KOPT-K1 (cell line): ENCODE measurements around the gene GLDN.

ENCODE experiments used
- H3K27ac ChIP-seq: fragments of 200-600 bp; sonication (generic); 2 replicates; pipeline ENCODE4 v1.5.1; 2016; ENCODE audit warnings: antibody characterized with exemption, mild to moderate bottlenecking, low read depth, low read length; ENCODE audit not compliant: poor library complexity, severe bottlenecking
- H3K36me3 ChIP-seq: fragments of 200-600 bp; sonication (generic); 2 replicates; pipeline ENCODE4 v1.5.1; 2017; ENCODE audit warnings: antibody characterized with exemption, mild to moderate bottlenecking, low read length, moderate library complexity; ENCODE audit not compliant: insufficient read depth
- H3K9me3 ChIP-seq: fragments of 200-600 bp; sonication (generic); 2 replicates; pipeline ENCODE4 v1.5.1; 2017; ENCODE audit warnings: antibody characterized with exemption, low read length, mild to moderate bottlenecking; ENCODE audit not compliant: insufficient read depth, poor library complexity, severe bottlenecking

GLDN gene

DNA sequence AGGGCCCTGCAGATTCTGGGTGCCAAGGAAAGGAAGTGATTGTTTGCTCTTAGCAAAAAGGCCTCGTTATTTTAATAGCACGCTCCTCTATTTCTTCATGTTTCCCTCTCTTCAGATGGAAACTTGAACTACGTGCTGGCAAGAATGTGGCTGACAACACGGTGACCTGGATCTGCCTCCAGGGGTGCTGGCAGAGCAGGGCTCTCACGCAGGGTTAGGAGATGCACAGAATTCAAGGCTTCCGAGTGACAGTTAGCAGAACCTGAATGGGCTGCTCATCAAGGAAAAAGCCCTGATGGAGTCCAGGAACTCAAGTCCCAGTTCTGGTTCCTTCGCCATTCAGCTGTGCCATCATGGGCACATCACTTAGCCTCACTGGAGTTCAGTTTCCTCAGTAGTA lies 25.7 kb upstream of the GLDN start:
- H3K9me3 ChIP-seq: no peaks in the 10 kb centered on the region
- no peaks in the 10 kb centered on the region for H3K36me3 ChIP-seq
- no peak overlapping the region for H3K27ac ChIP-seq

DNA sequence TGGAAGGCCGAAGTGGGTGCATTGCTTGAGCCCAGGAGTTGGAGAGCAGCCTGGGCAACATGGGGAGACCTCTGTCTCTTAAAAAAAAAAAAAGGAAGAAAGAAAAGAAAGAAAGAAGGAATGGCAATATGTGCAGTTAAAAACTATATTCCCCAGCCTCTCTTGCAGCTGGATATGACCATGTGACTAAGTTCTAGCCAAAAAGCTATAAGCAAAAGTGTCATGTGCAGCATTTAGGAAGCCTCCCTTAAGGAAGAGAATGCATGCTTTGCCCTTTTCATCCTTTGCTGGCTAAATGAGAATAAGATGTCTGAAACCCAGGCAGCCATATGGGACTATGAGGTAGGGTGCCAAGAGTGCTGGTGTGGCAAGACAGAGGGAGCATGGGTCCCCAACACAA lies 24.8 kb upstream of the GLDN start:
- no peaks in the 10 kb centered on the region for H3K36me3 ChIP-seq
- H3K9me3 ChIP-seq: no peaks in the 10 kb centered on the region
- H3K27ac ChIP-seq: no peak overlapping the region

DNA sequence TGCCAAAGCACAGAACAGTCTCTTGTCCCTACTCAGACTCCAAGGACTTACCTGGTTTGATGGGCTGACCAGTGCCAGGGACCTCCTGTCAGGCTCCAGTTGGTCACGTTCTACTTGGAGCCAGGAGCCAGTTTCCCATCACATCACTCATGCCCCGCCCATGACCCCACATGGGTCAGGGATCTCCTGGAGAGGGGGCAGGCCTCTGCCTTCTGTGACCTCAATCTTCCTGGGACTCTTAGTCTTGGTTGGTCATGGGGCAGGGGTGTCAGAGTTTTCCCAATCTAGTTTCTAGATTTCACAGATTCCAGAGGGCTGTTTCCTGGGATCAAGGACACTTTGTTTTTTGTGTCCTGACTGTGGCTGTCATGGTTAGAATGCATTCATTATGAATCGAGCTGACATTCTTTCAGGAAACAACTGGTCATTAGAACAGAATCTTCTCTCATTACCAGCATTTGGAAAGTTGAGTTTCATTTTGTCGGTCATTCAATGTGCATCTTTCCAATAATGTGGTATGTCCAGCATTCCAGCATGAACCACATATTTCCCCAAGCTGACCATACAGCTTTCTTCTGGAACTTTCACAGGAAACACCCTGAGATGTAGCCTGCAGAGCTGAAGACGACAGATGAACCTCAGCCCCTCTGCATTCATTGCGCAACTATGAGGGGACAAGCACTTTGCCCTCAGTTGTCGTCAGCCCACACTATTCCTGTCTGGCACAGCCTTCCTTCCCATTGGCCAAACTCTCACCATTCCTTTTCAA lies 22.9 kb upstream of the GLDN start:
- H3K36me3 ChIP-seq: no peaks in the 10 kb centered on the region
- no peaks in the 10 kb centered on the region for H3K9me3 ChIP-seq
- no peak overlapping the region for H3K27ac ChIP-seq

DNA sequence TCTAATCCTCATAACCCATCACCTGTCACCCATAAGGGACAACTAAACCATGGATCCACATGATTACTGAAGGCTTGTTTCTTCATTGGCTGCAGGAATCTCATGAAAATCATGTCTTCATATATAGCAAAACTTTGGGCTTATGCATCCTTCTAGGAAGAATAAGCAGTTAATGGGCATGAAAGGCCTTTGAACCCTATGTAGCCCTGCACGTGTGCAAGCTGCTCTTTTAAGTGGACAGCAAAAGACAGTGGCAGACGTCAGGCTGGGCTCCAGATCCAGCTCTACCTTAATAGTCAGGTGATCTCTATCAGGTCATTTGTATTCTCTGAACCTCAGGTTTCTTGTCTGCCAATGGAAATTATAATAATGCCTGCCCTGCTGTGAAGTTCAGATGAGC lies 21.9 kb upstream of the GLDN start:
- Histone ChIP-seq H3K9me3 (no peaks in the 10 kb centered on the region), H3K36me3 (no peaks in the 10 kb centered on the region), H3K27ac (no peak overlapping the region)

DNA sequence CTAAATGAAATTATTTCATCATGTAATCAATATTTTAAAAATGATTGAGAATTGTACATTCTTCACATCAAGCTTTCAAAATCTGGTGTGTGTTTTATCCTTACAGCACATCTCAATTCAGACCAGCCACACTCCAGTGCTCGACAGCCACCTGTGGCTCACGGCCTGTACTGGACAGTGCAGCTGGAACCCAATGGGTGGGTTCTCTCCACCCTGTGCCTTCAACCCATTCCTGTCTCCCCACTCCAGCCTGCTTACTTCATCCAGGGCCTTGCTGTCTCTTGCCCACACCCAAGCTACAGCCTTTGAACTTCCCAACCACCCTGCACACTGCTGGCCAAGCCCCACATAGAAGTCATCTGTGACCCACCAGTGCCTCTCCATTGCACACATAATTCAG lies 20.6 kb upstream of the GLDN start:
- no peaks in the 10 kb centered on the region for H3K36me3 ChIP-seq
- no peak overlapping the region for H3K27ac ChIP-seq
- H3K9me3 ChIP-seq: no peaks in the 10 kb centered on the region

DNA sequence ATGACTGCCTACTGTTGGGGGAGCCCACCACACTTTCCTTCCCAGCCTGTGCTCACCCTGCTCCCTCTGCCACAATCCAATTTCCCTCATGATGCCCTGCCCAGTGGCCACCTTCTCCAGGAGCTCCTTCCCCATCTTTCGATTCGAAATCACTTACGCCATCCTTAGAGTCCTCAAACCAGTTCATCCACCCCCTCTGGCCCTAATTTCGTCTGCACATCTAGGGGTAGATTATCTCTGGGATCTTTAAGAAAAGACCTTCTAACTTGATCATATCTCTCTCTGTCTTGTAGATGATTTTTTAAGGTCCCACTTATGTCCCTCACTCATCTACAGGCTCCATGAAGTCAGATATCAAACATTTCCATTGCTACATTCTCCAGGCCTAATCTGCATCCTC lies 20.1 kb upstream of the GLDN start:
- Histone ChIP-seq H3K27ac (no peak overlapping the region), H3K9me3 (no peaks in the 10 kb centered on the region), H3K36me3 (no peaks in the 10 kb centered on the region)

DNA sequence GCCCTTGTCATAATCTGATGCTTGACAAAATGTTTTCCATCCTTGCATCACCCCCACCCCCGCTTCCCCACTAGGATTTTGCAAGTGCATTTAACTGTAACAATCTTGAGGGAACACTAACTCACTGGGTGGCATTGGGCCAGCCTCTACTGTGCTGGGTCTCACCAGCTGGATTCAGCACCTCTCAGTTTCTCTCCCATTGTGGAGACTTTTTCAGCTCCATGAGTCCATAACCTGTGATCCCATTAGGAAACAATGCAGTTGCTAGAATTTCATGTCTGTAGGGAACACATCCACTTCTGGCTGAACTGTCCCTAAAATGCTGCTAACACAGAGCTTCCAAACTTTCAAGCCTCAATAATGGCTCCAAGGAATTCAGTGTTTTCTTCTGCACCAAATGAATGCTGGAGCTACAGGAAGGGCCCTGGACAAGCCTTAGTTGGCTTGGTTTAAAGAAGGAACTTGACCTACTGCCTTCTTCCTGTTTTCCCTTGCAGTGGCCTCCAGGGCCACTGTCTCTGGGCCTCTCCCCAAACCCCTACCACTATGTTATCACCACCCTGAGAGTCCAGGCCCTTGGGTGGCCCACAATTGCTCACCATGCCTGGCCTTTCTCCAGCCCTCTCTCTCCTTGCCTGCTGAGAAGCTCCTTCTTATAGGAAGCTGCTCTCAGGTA lies 18.7 kb upstream of the GLDN start:
- Histone ChIP-seq H3K27ac (no peak overlapping the region), H3K36me3 (no peaks in the 10 kb centered on the region), H3K9me3 (no peaks in the 10 kb centered on the region)

DNA sequence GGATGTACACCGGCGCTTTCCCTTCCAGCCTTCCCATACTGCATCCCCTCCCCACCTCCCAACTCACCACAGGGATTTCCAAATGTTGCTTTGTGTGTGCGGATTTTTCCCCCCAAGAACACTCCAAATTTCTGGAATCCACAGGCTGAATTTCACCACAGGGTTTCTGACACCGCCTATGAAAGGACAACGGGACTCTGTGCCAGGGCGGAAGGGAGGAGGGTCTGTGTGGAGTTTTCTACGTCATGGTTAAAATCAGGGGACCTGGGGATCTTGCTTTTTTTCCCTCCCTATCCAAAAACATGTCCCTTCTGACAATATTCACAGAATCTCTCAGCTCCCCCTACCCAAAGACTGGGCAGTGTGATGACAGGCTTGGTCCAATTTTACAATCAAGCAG lies 17.7 kb upstream of the GLDN start:
- Histone ChIP-seq H3K36me3 (no peaks in the 10 kb centered on the region), H3K9me3 (no peaks in the 10 kb centered on the region), H3K27ac (no peak overlapping the region)

DNA sequence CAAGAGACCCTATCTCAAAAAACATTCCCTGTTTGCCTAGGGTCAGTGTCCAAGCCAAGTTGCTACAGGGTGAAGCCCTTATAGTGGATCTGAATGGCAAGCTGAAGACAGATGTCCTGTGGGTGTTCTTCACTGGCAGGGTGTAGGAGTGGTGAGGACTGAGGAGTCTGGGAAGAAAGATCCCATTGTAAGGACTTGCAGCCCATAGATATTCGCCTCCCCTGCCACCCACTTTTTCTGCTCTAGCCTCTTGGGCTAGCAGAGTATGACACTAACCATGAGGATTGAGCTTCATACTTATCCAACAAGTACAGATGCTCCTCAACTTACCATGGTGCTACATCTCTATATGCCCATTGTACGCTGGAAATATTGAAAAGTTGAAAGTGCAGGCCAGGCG lies 16.3 kb upstream of the GLDN start:
- no peaks in the 10 kb centered on the region for H3K9me3 ChIP-seq
- H3K27ac ChIP-seq: no peak overlapping the region
- no peaks in the 10 kb centered on the region for H3K36me3 ChIP-seq

DNA sequence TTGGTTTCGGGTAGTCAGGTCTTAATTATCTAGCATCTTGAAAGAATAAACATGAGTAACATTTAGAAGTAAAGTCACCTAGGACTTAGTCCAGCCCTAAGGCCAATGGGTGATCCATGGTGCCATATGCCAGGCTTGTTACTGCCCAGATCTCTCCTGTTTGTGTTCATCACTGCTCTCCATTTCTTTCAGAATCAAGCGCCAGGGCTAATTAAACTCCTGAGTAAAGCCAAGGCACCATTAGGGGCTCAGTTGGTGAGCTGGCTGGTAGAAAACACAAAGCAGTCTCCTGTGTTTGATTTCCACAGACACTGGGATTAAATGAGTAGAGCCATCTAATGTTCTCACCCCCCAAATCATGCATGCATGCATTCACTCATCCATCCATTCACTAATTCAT lies 14.4 kb upstream of the GLDN start:
- Histone ChIP-seq H3K36me3 (no peaks in the 10 kb centered on the region), H3K9me3 (no peaks in the 10 kb centered on the region), H3K27ac (no peak overlapping the region)

DNA sequence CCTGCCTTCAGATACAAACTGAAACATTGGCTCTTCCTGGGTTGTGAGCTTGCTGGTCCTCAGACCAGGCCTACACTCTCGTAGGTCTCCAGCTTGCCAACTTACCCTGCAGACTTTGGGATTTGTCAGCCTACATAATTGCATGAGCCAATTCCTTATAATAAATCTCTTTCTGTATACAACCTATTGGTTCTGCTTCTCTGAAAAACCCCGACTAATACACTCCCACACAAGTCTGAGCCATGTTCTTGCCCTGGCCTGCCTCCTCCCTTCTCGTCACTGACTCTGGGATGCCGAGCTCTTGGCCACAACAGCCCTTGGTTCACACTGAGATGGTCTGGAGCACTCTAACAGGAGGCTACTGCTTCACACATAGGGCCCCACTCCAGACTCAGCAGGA lies 12.5 kb upstream of the GLDN start:
- no peaks in the 10 kb centered on the region for H3K9me3 ChIP-seq
- H3K27ac ChIP-seq: no peak overlapping the region
- H3K36me3 ChIP-seq: no peaks in the 10 kb centered on the region

DNA sequence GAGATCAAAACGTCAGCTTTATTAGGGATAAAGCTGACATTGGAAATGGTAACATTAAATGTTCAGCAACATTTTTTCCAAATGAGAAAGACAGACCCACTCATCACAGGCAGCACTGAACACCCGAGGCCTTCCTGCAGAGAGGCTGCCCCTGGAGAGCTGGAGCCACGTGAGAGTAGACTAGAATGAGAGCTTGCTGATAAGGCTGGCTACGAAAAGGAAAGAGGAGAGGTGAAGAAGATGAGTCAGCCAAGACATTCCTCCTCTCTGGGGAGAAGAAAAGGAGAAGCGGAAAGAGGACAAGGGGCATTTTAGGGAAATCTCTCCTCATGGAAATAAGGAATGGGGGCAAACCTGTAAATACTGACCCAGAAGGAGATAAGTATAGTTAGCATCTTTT lies 10.3 kb upstream of the GLDN start:
- Histone ChIP-seq H3K9me3 (no peaks in the 10 kb centered on the region), H3K36me3 (no peaks in the 10 kb centered on the region), H3K27ac (no peak overlapping the region)

DNA sequence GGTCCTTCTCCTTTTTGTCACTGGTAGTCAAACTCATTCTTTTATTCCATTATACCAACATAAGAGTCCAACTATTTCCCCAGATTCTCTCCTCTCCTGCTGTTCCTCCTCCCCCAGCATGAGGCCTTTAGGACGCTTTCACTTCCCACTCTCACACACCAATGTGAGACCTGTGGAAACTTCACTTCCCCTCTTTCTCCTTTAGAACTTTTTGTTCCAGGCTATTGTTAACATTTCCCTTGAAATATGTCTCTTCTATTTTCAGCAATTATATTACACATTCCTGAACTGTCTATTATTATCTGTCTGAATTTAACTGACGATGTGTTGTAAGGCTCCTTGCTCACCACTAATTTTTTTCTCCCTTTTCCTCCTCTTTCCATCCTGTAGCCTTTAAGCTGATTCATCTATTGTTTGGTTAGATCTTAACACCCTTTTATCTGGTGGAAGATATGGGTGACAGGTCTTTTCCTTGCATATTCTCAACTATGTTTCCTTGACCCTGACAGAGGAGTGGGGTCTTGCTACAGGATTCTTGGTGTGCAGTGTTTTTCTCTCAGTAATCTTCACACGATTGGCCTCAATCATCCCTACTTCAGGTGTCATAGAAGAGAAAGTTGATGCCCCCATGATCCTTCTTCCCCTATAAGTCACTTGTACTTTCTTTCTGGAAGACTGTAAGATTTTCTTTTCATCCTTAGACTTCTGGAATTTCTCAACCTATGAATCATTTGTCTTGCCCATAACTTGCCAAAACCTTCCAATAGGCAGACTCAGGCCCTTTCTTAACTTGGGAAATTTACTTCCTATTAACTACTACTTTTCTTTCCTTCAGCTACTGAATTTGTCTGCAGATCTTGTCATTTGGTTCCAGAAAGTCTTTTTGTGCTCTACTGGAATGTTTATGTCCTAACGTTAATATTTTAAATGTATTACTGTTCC lies 9.0 kb upstream of the GLDN start:
- Histone ChIP-seq H3K9me3 (no peaks in the 10 kb centered on the region), H3K36me3 (no peaks in the 10 kb centered on the region), H3K27ac (no peak overlapping the region)

DNA sequence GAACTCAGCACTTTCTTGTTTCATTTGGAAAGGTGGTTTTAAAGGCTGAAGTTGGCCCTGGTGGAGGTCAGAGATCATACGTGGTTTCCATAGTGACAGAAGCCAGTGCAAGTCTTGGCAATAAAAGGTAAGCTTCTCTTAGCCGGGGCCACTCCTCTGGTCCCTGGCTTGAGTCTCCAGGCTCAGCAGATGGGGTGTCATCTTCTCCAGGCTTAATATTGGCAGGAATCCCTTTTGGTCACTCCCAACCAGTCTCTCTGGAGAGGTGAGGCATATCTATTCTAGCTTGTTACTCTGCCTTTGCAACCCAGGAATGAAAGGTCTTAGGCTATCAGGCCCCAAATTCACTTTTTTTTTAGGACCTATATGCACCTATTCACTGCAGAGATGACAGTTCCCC lies 7.9 kb upstream of the GLDN start:
- no peaks in the 10 kb centered on the region for H3K36me3 ChIP-seq
- H3K27ac ChIP-seq: no peak overlapping the region
- H3K9me3 ChIP-seq: no peaks in the 10 kb centered on the region

DNA sequence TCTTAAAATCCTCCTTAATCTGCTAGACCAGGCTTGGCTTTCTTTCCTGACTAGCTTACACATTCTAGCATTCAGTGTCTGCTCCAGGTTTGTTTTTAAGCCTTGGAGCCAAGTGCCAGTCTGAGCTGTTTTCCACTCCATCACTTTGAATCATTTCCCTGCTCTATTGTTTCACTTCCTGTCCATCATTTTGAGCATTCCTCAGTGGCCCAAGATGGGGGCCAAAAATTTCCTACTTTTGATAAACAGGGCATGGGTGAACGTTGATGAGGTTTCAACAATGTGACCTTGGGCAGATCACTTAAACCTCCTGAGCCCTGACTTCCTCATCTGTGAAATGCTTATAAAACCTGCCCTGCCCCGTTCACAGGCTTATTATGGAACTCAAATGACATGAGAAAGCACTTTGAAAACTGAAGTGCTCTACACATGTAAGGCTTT lies 7.4 kb upstream of the GLDN start:
- no peaks in the 10 kb centered on the region for H3K9me3 ChIP-seq
- no peaks in the 10 kb centered on the region for H3K36me3 ChIP-seq
- H3K27ac ChIP-seq: no peak overlapping the region
